Measurements from ENCODE around the gene ZNF207.

ZNF207 gene

DNA sequence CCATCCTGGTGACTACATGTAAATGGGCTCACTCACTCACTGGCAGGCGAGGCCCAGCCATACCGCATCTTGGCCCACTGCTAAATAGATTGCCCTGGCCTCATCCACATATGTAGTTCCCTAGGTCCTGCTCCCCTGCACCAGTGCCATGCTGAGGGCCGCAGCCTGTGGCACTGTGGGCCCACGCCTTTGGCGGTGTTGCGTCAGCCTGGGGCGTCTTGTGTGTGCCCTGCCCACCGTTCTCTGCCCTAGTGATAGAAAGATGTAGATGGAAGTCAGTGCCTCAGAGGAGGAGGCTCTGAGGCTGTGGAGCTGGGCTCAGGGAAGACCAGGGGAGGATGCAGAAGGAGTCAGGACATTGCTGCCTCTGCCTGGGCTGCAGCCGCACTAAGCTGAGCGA lies 26.9 kb upstream of the ZNF207 start:
- DNase-seq (ENCODE audit: low read depth, low spot score): no peak
- Histone ChIP-seq H3K27me3 (ENCODE audit: insufficient read depth, insufficient read length) (no peaks in the 10 kb centered on the region), H3K4me1 (ENCODE audit: insufficient read depth, insufficient read length) (peaks cover 9% of the 10 kb centered on the region), H3K36me3 (ENCODE audit: insufficient read depth, insufficient read length, low read length) (no peaks in the 10 kb centered on the region), H3K9ac (ENCODE audit: insufficient read length, low read depth) (no peak overlapping the region), H3K4me3 (ENCODE audit: insufficient read length, low read depth) (no peak overlapping the region), H3K9me3 (ENCODE audit: insufficient read depth, low read length) (no peaks in the 10 kb centered on the region)
- no peak for TF ChIP-seq YY1 (IDR thresholded peaks at IDR 0.05; ENCODE audit: insufficient read depth, insufficient read length)
- TF ChIP-seq SUZ12 (IDR thresholded peaks at IDR 0.05; ENCODE audit: extremely low read depth, insufficient read depth, insufficient read length): no peak
- TF ChIP-seq ZNF274 (IDR thresholded peaks at IDR 0.05; ENCODE audit: low read depth, low read length): no peak

DNA sequence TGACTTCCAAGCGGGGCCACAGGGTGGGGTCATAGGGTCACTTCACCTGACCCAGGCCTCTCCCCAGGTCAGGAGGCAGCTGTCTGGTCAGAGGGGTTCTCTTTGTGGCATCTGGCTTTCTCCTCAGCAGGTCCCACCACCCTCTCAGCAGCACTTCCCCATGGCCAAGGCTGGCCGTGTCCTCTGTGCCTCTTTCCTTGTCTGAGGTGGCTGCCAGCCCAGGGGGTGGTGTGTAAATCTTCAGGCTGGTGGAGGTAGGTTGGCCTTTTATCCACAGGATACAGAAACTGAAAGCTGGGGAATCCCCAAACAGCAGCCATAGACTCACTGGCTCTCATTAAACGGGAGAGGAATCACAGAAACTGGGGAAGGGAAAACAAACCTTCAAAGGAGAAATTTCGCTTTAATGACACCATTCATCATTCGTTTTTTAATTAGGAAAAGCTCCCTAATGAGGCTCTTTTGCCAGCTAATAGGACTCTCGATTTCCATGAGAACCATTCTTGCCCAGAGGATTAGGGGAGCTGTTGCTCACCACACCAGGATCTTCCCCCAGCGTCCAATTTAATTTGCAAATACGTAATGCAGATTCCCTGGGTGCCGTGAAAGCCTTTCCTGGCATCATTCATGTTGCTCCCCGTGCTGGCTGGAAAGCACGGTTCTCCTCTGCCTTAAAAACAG lies 26.0 kb upstream of the ZNF207 start:
- Histone ChIP-seq H3K4me1 (ENCODE audit: insufficient read depth, insufficient read length) (peaks cover 5% of the 10 kb centered on the region), H3K9ac (ENCODE audit: insufficient read length, low read depth) (no peak overlapping the region), H3K9me3 (ENCODE audit: insufficient read depth, low read length) (no peaks in the 10 kb centered on the region), H3K27me3 (ENCODE audit: insufficient read depth, insufficient read length) (no peaks in the 10 kb centered on the region), H3K4me3 (ENCODE audit: insufficient read length, low read depth) (no peak overlapping the region), H3K36me3 (ENCODE audit: insufficient read depth, insufficient read length, low read length) (no peaks in the 10 kb centered on the region)
- TF ChIP-seq SUZ12 (IDR thresholded peaks at IDR 0.05; ENCODE audit: extremely low read depth, insufficient read depth, insufficient read length): no peak
- no peak for TF ChIP-seq ZNF274 (IDR thresholded peaks at IDR 0.05; ENCODE audit: low read depth, low read length)
- no peak for TF ChIP-seq YY1 (IDR thresholded peaks at IDR 0.05; ENCODE audit: insufficient read depth, insufficient read length)
- no peak for DNase-seq (ENCODE audit: low read depth, low spot score)

DNA sequence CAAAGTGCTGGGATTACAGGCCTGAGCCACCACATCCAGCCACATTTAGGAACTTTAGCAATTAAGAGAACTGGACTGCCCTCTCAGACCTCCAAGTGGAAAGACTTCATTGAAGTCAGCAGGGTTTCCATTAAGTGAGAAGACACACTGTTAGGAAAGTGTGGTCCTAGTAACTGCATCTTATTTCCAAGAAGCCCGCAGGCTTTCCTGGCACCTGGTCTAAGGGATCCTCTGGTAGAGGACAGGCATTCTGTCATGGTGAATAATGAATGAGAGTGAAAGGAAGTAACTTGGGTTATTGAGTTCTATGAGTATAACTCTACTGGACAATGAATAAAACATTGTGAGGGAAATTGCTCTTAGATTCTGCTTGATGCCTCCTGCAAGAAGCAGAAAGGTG lies 22.0 kb upstream of the ZNF207 start:
- H3K9me3 ChIP-seq (ENCODE audit: insufficient read depth, low read length): no peaks in the 10 kb centered on the region

DNA sequence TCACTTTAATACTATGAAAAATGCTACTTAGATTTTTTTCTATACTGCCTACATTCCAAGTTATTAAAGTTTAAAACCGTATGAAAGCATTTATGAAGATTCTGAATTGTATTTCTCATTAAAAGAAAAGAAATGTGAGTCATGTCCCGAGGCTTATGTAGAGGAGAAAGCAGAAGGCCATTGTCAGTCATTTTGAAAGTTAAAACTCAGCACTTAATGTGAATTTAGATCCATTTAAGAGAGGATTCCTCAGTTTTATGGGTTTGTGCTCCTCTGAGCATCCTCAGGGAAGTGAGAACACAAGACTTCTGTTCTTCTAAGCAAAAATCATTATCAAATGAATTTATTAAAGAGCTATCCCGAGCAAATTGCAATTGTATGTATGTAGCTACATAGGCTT lies 19.8 kb upstream of the ZNF207 start:
- peaks cover 19% of the 10 kb centered on the region for H3K36me3 ChIP-seq (ENCODE audit: insufficient read depth, insufficient read length, low read length)
- TF ChIP-seq ZNF274 (IDR thresholded peaks at IDR 0.05; ENCODE audit: low read depth, low read length): no peak
- TF ChIP-seq YY1 (IDR thresholded peaks at IDR 0.05; ENCODE audit: insufficient read depth, insufficient read length): no peak
- TF ChIP-seq SUZ12 (IDR thresholded peaks at IDR 0.05; ENCODE audit: extremely low read depth, insufficient read depth, insufficient read length): no peak
- H3K4me3 ChIP-seq (ENCODE audit: insufficient read length, low read depth): no peak overlapping the region
- no peak for DNase-seq (ENCODE audit: low read depth, low spot score)
- H3K4me1 ChIP-seq (ENCODE audit: insufficient read depth, insufficient read length): no peaks in the 10 kb centered on the region
- H3K9ac ChIP-seq (ENCODE audit: insufficient read length, low read depth): no peak overlapping the region
- no peaks in the 10 kb centered on the region for H3K9me3 ChIP-seq (ENCODE audit: insufficient read depth, low read length)
- no peaks in the 10 kb centered on the region for H3K27me3 ChIP-seq (ENCODE audit: insufficient read depth, insufficient read length)

More for the DNA sequence above, 22.0 kb upstream of the ZNF207 start:
- no peak for DNase-seq (ENCODE audit: low read depth, low spot score)
- Histone ChIP-seq H3K9ac (ENCODE audit: insufficient read length, low read depth) (no peak overlapping the region), H3K36me3 (ENCODE audit: insufficient read depth, insufficient read length, low read length) (peaks cover under 1% of the 10 kb centered on the region), H3K27me3 (ENCODE audit: insufficient read depth, insufficient read length) (no peaks in the 10 kb centered on the region), H3K4me3 (ENCODE audit: insufficient read length, low read depth) (no peak overlapping the region), H3K4me1 (ENCODE audit: insufficient read depth, insufficient read length) (peaks cover 2% of the 10 kb centered on the region)
- TF ChIP-seq SUZ12 (IDR thresholded peaks at IDR 0.05; ENCODE audit: extremely low read depth, insufficient read depth, insufficient read length) (no peak), ZNF274 (IDR thresholded peaks at IDR 0.05; ENCODE audit: low read depth, low read length) (no peak), YY1 (IDR thresholded peaks at IDR 0.05; ENCODE audit: insufficient read depth, insufficient read length) (no peak)

DNA sequence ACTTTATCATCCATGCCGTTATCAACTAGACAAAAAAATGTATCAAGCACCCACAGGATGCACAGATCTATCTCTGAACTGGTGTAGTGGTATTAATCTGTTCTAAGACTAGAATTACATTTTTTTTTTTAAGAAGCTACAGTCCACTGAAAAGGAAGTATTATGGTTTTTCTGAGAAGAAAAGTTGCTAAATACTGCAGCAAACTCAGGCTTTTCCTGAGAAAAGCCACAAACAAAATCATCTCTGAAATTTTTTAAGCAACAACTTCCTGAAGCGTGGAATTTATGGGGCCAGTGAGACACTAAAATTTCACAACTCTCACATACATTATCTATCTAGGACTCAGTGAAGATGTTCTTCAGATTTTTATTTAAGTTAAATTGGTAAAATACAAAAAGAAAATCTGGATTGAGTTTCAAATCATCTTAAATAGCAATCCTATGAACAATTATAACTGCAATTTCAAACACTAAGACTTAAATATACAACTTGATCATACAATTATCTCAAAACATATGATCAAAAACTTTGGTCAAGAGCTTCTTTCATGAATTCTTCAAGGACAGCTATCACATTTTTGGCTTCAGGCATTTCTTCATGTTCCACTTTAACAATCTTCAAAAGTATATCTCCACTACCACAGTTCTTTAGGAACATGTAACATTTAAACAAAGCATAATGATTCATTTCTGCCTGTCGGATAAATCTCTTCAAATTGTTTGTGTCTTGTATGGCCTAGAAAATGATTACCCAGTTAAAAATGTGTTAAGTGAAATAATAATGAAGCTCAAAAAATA lies 18.5 kb upstream of the ZNF207 start:
- Histone ChIP-seq H3K9me3 (ENCODE audit: insufficient read depth, low read length) (no peaks in the 10 kb centered on the region), H3K36me3 (ENCODE audit: insufficient read depth, insufficient read length, low read length) (peaks cover 27% of the 10 kb centered on the region), H3K27me3 (ENCODE audit: insufficient read depth, insufficient read length) (no peaks in the 10 kb centered on the region), H3K9ac (ENCODE audit: insufficient read length, low read depth) (peak overlapping the region; percentile 17), H3K4me1 (ENCODE audit: insufficient read depth, insufficient read length) (no peaks in the 10 kb centered on the region), H3K4me3 (ENCODE audit: insufficient read length, low read depth) (no peak overlapping the region)
- no peak for DNase-seq (ENCODE audit: low read depth, low spot score)
- TF ChIP-seq ZNF274 (IDR thresholded peaks at IDR 0.05; ENCODE audit: low read depth, low read length) (no peak), SUZ12 (IDR thresholded peaks at IDR 0.05; ENCODE audit: extremely low read depth, insufficient read depth, insufficient read length) (no peak), YY1 (IDR thresholded peaks at IDR 0.05; ENCODE audit: insufficient read depth, insufficient read length) (no peak)

DNA sequence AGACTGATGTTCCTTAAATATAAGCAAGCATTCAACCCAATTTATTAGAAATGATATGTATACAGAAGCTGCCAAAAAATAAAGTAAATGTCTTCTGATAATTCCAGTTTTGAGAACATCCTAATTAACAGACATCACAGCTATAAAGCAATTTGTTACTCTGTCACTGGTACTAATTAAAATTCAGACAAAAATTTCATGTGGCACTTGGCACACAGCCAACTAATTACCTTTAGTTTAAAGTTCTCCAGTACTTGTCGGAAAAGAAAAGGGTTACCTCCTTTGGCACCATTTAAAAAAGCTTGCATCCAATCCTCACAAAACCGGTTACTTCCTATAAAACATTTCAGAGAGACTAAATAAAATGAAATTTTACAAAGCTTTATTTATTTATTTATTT lies 16.8 kb upstream of the ZNF207 start:
- Histone ChIP-seq H3K4me1 (ENCODE audit: insufficient read depth, insufficient read length) (no peaks in the 10 kb centered on the region), H3K9ac (ENCODE audit: insufficient read length, low read depth) (no peak overlapping the region), H3K36me3 (ENCODE audit: insufficient read depth, insufficient read length, low read length) (peaks cover 42% of the 10 kb centered on the region), H3K9me3 (ENCODE audit: insufficient read depth, low read length) (no peaks in the 10 kb centered on the region), H3K4me3 (ENCODE audit: insufficient read length, low read depth) (no peak overlapping the region), H3K27me3 (ENCODE audit: insufficient read depth, insufficient read length) (no peaks in the 10 kb centered on the region)
- no peak for DNase-seq (ENCODE audit: low read depth, low spot score)
- TF ChIP-seq ZNF274 (IDR thresholded peaks at IDR 0.05; ENCODE audit: low read depth, low read length) (no peak), SUZ12 (IDR thresholded peaks at IDR 0.05; ENCODE audit: extremely low read depth, insufficient read depth, insufficient read length) (no peak), YY1 (IDR thresholded peaks at IDR 0.05; ENCODE audit: insufficient read depth, insufficient read length) (no peak)

DNA sequence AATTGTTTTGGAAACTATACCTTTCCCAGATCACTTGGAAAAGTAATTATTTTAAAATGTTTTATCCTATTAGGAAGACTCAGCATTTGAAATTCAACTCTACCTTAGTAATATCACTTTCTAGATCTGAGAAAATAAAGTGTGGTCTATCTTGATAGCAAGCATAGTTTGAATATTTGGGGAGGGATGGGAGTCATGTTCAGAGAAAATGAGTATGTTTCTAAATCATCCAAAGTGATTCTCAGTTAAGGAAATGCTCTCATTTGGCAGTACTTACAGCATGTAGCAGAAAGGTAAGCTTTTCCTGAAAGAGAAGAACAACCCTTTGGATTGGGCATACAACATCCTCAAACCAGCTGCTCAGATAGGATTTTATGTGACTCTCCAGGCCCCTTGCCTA lies 14.9 kb upstream of the ZNF207 start:
- H3K9ac ChIP-seq (ENCODE audit: insufficient read length, low read depth): no peak overlapping the region
- H3K36me3 ChIP-seq (ENCODE audit: insufficient read depth, insufficient read length, low read length): peaks cover 49% of the 10 kb centered on the region
- DNase-seq (ENCODE audit: low read depth, low spot score): no peak

More for the DNA sequence above, 14.9 kb upstream of the ZNF207 start:
- Histone ChIP-seq H3K4me3 (ENCODE audit: insufficient read length, low read depth) (no peak overlapping the region), H3K9me3 (ENCODE audit: insufficient read depth, low read length) (no peaks in the 10 kb centered on the region), H3K4me1 (ENCODE audit: insufficient read depth, insufficient read length) (no peaks in the 10 kb centered on the region), H3K27me3 (ENCODE audit: insufficient read depth, insufficient read length) (no peaks in the 10 kb centered on the region)
- TF ChIP-seq ZNF274 (IDR thresholded peaks at IDR 0.05; ENCODE audit: low read depth, low read length): no peak
- no peak for TF ChIP-seq SUZ12 (IDR thresholded peaks at IDR 0.05; ENCODE audit: extremely low read depth, insufficient read depth, insufficient read length)
- no peak for TF ChIP-seq YY1 (IDR thresholded peaks at IDR 0.05; ENCODE audit: insufficient read depth, insufficient read length)
